Stimulated activated CD4-positive, alpha-beta T cell treated with anti-CD3 and anti-CD28 coated beads, Interleukin-12 subunit alpha, Interleukin-12 subunit beta, amount 100 ng/mL, for 24 hours (primary cell): Measurements from ENCODE around the gene SYT8.
"Not testable (repeated sequence)": the region's sequence is repeated elsewhere in the genome, so short reads cannot be mapped to it uniquely, and the experiment has no call there.

Source experiments
- DNase-seq, 2 experiments: peaks; one replicate each; pipeline ENCODE4 v3.0.0-alpha.2; 2020; ENCODE audit warnings: low read depth in 2 of 2

Gene SYT8

DNA sequence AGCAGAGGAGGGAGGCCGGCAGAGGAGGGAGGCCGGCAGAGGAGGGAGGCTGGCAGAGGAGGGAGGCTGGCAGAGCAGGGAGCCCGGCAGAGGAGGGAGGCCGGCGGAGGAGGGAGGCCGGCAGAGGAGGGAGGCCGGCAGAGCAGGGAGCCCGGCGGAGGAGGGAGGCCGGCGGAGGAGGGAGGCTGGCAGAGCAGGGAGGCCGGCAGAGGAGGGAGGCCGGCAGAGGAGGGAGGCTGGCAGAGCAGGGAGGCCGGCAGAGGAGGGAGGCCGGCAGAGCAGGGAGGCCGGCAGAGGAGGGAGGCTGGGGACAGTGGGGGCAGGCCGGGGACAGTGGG lies 39.0 kb downstream of the SYT8 start:
- not testable (repeated sequence) for DNase-seq

GRCh38 chr11:1874441-1875092 lies 39.8 kb downstream of the SYT8 start:
- DNase-seq = not testable (repeated sequence)

GRCh38 chr11:1875093-1875850 lies 40.5 kb downstream of the SYT8 start:
- DNase-seq = no peak

- not testable (repeated sequence) for DNase-seq
These were observed 41.1 kb downstream of the SYT8 start for GRCh38 chr11:1875851-1876301.

GRCh38 chr11:1876361-1877063 lies 41.7 kb downstream of the SYT8 start:
- DNase-seq = no peak

GRCh38 chr11:1877211-1878136 lies 42.7 kb downstream of the SYT8 start:
- no peak for DNase-seq

- DNase-seq = no peak
These were observed 43.6 kb downstream of the SYT8 start for GRCh38 chr11:1878137-1879031.

DNA sequence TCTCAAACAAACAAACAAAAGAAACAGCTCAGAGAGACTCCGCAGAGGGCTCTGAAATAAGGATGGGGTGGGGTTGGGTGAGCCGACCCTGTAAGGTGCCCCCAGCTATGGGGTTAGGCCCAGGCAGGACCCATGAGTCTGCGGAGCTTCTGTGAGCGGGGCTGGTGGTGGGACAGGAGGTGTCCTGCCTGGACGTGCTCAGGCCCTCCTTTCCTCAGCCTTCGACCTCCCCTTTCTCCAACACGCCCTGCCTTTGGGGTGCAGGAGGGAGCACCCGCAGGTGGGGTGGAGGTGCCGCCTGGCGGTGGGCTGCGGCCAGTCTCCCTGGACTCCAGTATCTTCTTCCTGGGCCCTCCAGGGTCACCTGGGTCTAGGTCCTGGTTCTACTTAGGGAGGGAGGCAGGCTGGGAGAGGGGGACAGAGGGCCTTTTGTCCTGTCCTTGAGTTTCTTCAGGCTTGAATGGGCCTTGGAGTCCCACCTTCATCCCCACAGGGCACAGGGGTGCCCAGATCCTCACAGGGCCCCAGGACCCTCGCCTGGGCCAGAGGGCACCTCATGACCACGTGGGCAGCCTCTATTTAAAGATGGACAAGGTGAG lies 44.7 kb downstream of the SYT8 start:
- no peak for DNase-seq

DNA sequence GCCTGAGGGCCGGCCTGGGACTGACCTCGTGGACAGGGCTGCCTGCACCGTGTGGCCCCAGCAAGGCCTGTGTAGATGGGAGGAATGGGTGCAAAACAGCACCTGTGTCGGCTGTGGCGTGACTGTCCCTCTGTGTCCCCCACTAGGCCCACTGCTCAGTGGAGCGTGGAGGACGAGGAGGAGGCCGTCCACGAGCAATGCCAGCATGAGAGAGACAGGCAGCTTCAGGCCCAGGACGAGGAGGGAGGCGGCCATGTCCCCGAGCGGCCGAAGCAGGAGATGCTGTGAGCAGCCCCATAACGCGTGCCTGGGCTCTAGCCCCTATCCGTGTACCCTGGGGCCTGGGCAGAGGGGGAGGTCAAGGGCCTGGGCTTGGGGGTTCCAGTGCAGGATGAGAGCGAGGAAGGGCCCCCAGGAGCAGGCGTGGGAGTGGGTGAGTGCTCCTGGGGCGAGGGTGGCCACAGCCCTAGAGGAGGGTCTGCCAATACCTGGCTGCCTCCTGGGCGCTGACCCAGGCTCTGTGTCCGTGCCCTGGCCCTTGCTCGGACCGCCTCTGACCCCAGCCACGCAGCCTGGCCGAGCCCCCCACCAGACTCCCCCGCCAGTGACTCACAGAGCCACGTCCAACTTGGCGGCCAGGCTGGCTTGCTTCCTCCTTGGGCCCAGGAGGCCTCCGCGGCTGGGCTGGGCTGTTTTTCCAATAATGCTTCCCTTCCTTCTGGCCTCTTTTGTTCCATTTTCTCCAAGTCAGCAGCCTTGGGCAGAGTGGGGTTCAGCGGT lies 45.3 kb downstream of the SYT8 start:
- no peak for DNase-seq

GRCh38 chr11:1880746-1881441 lies 46.1 kb downstream of the SYT8 start:
- no peak for DNase-seq

DNA sequence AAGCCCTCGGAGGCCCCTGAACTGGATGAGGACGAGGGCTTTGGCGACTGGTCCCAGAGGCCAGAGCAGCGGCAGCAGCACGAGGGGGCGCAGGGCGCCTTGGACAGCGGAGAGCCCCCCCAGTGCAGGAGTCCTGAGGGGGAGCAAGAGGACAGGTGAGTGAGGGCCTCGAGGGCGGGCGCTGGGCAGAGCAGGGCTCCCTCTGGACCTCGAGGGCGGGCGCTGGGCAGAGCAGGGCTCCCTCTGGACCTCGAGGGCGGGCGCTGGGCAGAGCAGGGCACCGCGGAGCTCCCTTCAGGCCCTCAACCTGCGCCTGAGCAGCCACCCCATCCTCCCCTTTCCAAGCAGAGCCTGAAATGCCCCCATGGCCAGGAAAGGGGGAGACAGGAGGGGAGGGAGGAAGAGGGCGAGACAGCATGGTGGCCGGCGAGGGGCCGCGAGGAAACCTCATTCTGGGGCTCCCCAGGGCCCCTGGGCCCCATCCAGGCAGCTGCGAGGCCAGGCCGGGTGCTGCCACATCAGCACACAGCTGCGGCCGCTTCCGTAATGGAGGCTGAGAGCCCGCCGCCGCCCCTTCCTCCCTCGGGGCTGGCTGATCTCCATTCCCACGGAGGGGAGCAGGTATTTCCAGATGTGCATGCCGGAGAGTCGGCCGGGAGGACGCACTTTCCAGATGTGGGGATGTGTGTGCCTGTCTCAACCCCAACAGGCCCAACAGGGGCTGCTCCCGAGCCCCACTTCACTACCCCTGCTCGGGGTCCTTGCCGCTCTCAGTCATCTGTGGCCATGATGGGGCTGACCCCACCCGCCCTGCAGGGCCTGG lies 46.9 kb downstream of the SYT8 start:
- no peak for DNase-seq

GRCh38 chr11:1882265-1883238 lies 47.8 kb downstream of the SYT8 start:
- DNase-seq = peak; percentile 59 to 80

GRCh38 chr11:1883346-1884302 lies 48.8 kb downstream of the SYT8 start:
- no peak for DNase-seq

DNA sequence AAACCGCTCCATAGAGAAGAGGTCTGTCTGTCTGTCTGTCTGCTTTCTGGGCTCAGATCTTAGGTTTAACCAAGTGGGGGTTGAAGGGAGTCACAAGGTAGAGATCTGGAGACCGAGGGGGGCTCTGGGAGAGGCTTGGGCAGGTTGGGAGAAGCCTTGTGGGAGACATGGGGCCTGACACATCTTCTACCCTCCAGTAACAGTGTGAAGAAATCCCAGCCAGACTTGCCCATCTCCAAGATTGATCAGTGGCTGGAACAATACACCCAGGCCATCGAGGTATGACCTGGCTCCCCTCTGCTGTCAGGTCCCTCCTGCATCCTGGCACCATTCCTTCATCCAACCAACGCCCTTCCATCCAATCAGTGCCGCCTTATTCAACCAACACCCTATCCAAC lies 49.5 kb downstream of the SYT8 start:
- no peak for DNase-seq

DNA sequence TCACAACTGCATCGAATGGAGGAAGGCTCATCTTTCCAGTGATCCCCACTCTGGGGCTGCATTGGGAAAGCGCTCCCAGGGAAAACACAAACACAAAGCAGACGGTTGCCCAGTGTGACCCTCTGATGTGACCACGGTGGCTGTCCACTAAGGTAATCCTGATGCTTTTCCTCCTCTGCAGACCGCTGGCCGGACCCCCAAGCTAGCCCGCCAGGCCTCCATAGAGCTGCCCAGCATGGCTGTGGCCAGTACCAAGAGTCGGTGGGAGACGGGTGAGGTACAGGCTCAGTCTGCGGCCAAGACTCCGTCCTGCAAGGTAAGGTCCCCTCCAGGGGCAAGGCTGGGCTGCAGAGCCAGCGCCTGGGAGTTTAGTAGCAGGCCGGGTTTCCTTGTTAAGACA lies 51.8 kb downstream of the SYT8 start:
- DNase-seq = not testable (repeated sequence)
